Right cardiac atrium (tissue), 5 donors: ENCODE results near the gene LCMT2. TPM values are rescaled to one million over a fixed set of nuclear protein-coding genes. Genes with fewer than 3 reads are reported as not detected.
"Not testable (repeated sequence)": the region's sequence is repeated elsewhere in the genome, so short reads cannot be mapped to it uniquely, and the experiment has no call there.

Experiments used
- ATAC-seq, 2 donors: fragments of 200-7000 bp; cut with Tn5 transposase; one replicate each; pipeline versions ENCODE4 v1.8.0 to v1.9.1; 2020; ENCODE audit warnings: moderate library complexity in 2 of 2, mild to moderate bottlenecking in 1 of 2
- DNase-seq, 3 donors: peaks; one replicate each; pipeline ENCODE4 v3.0.0-alpha.2; 2020
- H3K27ac ChIP-seq: one replicate; pipeline ENCODE4 v1.5.1; 2013; ENCODE audit warnings: mild to moderate bottlenecking, low read length, control low read depth, moderate library complexity
- H3K27me3 ChIP-seq: one replicate; pipeline ENCODE4 v1.6.1; 2013; ENCODE audit not compliant: control insufficient read depth, insufficient read depth
- H3K4me1 ChIP-seq: one replicate; pipeline ENCODE4 v1.6.1; 2013; ENCODE audit warnings: low read length; ENCODE audit not compliant: control insufficient read depth, insufficient read depth
- H3K4me3 ChIP-seq: one replicate; pipeline ENCODE4 v1.5.1; 2013; ENCODE audit warnings: low read length, control low read depth
- H3K9me3 ChIP-seq: one replicate; pipeline ENCODE4 v1.6.1; 2013; ENCODE audit warnings: low read length; ENCODE audit not compliant: control insufficient read depth
- WGBS: extraction: QIAGEN DNeasy Blood & Tissue Kit; methylation state at CpG from one replicate; pipeline ENCODE4 v1.1.7; 2013; 5-methylcytosine and 5-hydroxymethylcytosine counted together
- intact Hi-C, 4 donors: fragments of 100-400 bp; cut with DNase I; formaldehyde crosslinking; loops; one replicate each; pipeline versions ENCODE4 v1.11.0 to v1.14.0; 2022 to 2023
- polyA plus RNA-seq: library from polyadenylated mRNA; stranded (reverse); fragments of 200-250 nt; gene quantifications from one replicate; pipeline ENCODE4 v1.2.3, GENCODE V29; 2013
- total RNA-seq, 4 donors: library from RNA; stranded (reverse); fragmentation: NEBNext Ultra II Directional; extraction: Animal tissue kit (Norgen Biotek cat#: 25700); gene quantifications; one replicate each; pipeline ENCODE4 v1.2.1, GENCODE V29; 2021
- donor health status: healthy with polysubstance abuse.
- donor health status: DM: no; HTN: yes; CAD: no.
- donor health status: DM: no; HTN: no; CAD: no.
- donor health status: DM: no; HTN: yes; CAD: no; lungs with severe emphysema.
- donor health status: DM: yes; HTN: yes; CAD: no.

LCMT2 gene
- total and polyA plus RNA-seq, 5 donors = 5.4 to 10.4 (median 9.2) TPM

DNA sequence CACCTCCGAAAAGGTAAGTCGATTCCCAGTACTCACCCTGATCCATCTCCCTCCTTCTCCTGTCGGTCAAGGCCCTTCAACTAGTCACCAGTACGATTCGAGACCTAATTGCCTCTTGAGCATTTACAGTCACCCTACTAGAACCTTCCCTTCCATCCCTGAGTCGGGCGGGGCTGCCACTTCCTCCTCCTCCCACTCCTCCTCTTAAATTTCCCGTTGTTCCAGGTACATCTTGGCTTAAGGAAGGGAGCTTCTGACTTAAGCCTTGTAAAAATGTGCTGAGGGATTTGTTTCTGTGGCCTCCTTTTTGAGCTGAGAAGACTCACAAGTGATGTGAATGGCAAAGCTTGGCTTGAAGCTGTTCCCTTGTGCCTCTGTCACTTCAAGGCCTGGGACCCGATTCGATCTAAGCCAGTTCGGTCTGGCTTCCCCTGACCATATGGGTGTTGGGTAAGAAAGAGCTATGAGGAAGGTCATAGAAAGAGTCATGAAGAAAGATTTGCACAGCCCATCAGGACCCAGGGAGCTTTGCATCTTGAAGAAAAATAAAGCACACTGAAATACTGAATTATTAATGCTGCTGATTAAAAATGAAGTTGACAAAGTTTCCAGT, 28.1 kb downstream of the LCMT2 start, which contains the start of gene TGM7:
TGM7 (minus strand) TSS at position 51 of the 613 bp plus-strand sequence.
- WGBS = 88% methylated on average over 11 of the region's 11 CpGs
- H3K9me3 ChIP-seq = no peaks in the 10 kb centered on the region
- H3K4me3 ChIP-seq = no peak within 1 kb of the TSS
- no peak for ATAC-seq
- H3K4me1 ChIP-seq = no peaks in the 10 kb centered on the region
- no peaks in the 10 kb centered on the region for H3K27me3 ChIP-seq
- no peak for DNase-seq
- no peak within 1 kb of the TSS for H3K27ac ChIP-seq
- intact Hi-C loops = no loop called here

DNA sequence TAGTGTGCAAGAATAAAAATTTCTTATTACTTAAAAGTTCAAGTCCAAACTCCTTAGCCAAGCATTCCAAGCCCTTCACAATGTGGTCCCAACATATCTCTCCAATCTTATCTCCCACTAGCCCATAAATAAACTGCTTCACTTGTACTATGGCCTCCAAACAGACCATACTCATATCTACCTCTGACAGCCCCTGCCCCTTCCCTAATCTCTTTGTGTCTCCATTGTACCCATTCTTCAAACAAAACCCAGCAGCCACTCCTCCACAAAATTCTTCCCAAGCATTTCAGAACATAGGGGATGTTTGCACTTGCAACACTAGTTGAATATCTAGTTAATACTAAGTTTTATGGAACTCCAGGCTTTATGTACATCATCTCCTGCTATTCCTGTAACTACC, 30.5 kb downstream of the LCMT2 start:
- Histone ChIP-seq H3K9me3 (no peaks in the 10 kb centered on the region), H3K4me1 (no peaks in the 10 kb centered on the region), H3K27ac (no peak overlapping the region), H3K4me3 (no peak overlapping the region), H3K27me3 (no peaks in the 10 kb centered on the region)
- intact Hi-C loops = no loop called here
- no peak for DNase-seq
- ATAC-seq = no peak

DNA sequence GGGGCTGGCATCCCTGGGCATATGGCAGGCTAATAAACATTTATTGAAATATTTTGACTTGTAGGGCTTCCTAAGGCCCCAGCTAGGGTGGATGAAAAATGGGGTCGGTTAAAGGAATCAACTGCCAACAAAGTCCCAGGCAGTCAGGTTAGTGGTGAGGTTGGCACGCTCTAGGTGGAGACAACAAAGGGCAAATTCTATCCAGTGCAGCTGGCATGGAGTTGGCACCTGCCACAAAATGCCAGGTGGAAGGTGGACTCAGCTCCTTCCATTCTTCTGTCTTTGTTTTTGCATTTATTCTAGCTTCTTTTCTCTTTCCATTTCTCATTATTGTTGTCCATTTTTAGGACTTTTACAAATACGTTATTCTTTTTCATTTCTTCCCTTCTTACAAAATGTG, 31.0 kb downstream of the LCMT2 start:
- Histone ChIP-seq H3K27me3 (no peaks in the 10 kb centered on the region), H3K27ac (no peak overlapping the region), H3K4me1 (no peaks in the 10 kb centered on the region), H3K9me3 (no peaks in the 10 kb centered on the region), H3K4me3 (no peak overlapping the region)
- DNase-seq (no peak), ATAC-seq (no peak)
- intact Hi-C loops = no loop called here
- WGBS = 91% methylated on average over 3 of the region's 3 CpGs

DNA sequence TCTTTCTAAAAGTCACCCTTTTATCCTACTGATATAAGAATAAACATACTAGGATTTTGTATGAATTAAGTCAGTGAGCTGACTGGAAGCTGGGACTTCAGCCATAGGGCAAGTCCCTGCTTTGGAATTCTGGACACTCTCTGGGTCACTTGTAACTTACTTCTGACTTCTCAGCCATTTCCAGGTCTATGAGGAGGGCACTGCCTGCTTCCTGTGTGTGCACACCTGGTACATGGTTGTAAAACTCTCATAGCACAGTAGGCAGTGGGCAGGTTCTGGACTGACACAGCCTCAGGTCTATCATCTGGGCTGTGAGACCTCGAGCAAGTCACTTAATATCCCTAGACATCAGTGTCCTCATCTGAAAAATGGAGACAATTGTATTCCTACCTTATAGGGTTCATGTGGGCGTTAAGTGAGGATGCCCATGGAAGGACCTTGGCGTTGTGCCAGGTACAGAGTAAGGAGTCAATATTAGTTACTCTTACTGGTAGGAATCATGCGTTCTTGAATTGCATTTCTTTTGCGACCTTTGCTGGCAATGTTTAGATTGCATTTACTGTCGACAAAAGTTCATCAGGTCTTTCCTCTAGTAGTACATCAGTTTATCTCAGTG, 36.2 kb downstream of the LCMT2 start:
- DNase-seq (no peak), ATAC-seq (peak in 1 of 2 donors; percentile 14)
- H3K27ac ChIP-seq = no peak overlapping the region
- no peaks in the 10 kb centered on the region for H3K27me3 ChIP-seq
- H3K9me3 ChIP-seq = no peaks in the 10 kb centered on the region
- 67% methylated on average over 6 of the region's 6 CpGs for WGBS
- no peak overlapping the region for H3K4me3 ChIP-seq
- intact Hi-C loops = no loop called here
- no peaks in the 10 kb centered on the region for H3K4me1 ChIP-seq

DNA sequence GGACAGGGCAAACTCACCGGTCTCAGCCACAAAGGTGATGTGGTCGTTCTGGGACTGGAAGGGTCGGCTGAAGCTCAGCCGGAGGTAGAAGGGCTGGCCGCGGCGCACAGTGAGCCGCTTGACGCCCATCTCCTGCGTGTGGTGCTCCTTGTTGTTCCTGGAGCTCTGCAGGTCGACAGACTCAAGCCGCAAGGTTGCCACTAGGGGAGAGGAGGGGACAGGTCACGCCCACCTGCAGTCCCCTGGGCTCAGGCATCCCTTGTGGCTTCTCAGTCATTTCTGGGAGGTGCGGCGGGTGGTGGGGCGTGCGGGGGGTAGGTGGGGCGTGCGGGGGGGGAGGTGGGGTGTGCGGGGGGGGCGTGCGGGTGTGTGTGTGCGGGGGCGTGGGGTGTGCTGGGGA, 36.9 kb downstream of the LCMT2 start:
- Histone ChIP-seq H3K27ac (no peak overlapping the region), H3K4me1 (no peaks in the 10 kb centered on the region), H3K27me3 (no peaks in the 10 kb centered on the region), H3K9me3 (no peaks in the 10 kb centered on the region), H3K4me3 (no peak overlapping the region)
- DNase-seq = no peak
- no peak for ATAC-seq
- 7% methylated on average over 22 of the region's 24 CpGs for WGBS
- intact Hi-C loops = no loop called here

DNA sequence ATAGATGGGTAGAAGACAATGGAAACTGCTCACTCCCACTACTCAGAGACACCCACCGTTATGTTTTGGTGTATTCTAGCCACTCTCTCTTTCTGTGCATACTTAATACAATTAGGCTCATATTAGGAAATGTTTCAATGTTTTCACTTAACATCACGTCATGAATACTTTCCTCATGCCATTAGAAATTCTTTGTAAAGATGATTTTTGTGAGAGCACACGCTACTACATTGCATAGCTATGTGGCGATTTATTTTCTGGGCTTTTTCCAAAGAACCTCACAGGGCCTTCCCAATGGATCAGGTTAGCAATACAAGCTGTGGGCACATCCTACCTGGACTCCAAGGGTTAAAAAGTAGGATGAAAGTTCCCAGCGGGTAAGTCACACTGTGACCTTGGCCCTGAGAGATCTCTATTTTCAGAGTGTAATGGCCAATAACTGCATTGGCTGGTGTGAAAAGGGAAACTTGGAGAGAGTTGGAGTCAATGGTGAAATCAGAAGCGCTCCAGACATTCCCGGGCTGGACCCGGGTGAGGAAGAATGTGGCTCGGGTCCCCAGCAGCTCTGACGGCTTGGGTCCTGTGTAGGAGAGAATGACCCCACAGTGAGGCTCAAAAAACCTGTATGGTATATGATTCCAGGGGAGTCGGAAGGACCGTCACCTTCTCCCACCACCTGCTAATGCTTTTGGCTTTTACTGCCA, 37.8 kb downstream of the LCMT2 start:
- H3K27ac ChIP-seq = no peak overlapping the region
- WGBS = 50% methylated on average over 12 of the region's 12 CpGs
- no peak for ATAC-seq
- H3K4me3 ChIP-seq = no peak overlapping the region
- intact Hi-C loops = no loop called here
- DNase-seq = no peak
- no peaks in the 10 kb centered on the region for H3K4me1 ChIP-seq
- H3K9me3 ChIP-seq = no peaks in the 10 kb centered on the region
- no peaks in the 10 kb centered on the region for H3K27me3 ChIP-seq

DNA sequence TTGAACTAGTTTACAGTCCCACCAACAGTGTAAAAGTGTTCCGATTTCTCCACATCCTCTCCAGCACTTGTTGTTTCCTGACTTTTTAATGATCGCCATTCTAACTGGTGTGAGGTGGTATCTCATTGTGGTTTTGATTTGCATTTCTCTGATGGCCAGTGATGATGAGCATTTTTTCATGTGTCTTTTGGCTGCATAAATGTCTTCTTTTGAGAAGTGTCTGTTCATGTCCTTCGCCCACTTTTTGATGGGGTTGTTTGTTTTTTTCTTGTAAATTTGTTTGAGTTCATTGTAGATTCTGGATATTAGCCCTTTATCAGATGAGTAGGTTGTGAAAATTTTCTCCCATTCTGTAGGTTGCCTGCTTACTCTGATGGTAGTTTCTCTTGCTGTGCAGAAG, 40.7 kb downstream of the LCMT2 start:
- not testable (repeated sequence) for ATAC-seq, H3K4me1 ChIP-seq, H3K27ac ChIP-seq, H3K4me3 ChIP-seq, DNase-seq, H3K9me3 ChIP-seq, H3K27me3 ChIP-seq
- intact Hi-C loops = loop anchor here in 1 of 4 donors (5.0 kb wide), 1 partner anchor 62 kb away; no protein-coding TSS in a partner anchor
- WGBS = 94% methylated on average over 2 of the region's 3 CpGs

DNA sequence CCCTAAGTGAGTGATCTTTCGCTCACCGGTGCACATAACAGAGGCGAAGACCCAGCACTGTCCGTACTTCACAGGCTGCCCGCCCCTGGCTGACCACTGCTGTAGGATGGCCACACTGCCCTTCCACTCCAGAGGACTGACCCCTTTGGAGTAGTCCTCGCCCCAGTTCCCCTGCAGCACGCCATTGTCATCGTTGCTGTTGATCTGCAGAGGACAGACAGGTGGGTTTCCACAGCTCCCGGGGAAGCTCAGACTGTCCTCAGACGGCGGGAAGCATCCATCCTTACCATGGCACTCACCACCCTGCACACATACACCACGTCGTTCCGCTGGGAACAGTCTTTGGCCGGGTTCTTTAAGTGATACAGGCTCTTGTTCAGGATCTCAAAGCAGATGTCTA, 43.1 kb downstream of the LCMT2 start:
- intact Hi-C loops = loop anchor here in 2 of 4 donors (2.0 to 5.0 kb wide), 2 partner anchors 60 to 62 kb away; no protein-coding TSS in a partner anchor
- no peak overlapping the region for H3K27ac ChIP-seq
- H3K9me3 ChIP-seq = no peaks in the 10 kb centered on the region
- no peak overlapping the region for H3K4me3 ChIP-seq
- H3K27me3 ChIP-seq = no peaks in the 10 kb centered on the region
- WGBS = 72% methylated on average over 15 of the region's 15 CpGs
- DNase-seq (no peak), ATAC-seq (no peak)
- no peaks in the 10 kb centered on the region for H3K4me1 ChIP-seq

DNA sequence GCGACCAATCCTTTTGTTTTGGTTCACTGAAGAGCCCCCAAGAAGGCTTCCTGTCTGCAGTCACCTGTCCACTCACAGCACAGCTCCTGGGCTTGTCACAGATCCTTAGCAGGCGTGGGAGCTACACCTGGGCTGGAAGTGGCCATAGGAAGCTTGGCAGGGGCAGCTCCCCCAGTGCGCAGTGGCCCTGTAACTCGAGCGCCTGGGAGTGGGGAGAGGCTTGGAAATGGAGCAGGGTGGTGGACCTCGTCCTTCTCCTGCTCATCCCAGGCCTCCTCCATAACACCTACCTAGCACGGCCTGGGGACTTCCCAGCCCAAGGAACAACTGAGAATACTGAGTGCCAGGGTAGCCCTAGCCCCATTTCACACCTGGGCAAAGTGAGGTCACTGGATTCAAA, 44.3 kb downstream of the LCMT2 start:
- Histone ChIP-seq H3K27ac (no peak overlapping the region), H3K4me1 (no peaks in the 10 kb centered on the region), H3K27me3 (no peaks in the 10 kb centered on the region), H3K4me3 (no peak overlapping the region), H3K9me3 (no peaks in the 10 kb centered on the region)
- intact Hi-C loops = loop anchor here in 2 of 4 donors (2.0 to 5.0 kb wide), 2 partner anchors 59 to 61 kb away; no protein-coding TSS in a partner anchor
- DNase-seq (no peak), ATAC-seq (peak; percentile 19 to 37)
- 54% methylated on average over 7 of the region's 7 CpGs for WGBS

DNA sequence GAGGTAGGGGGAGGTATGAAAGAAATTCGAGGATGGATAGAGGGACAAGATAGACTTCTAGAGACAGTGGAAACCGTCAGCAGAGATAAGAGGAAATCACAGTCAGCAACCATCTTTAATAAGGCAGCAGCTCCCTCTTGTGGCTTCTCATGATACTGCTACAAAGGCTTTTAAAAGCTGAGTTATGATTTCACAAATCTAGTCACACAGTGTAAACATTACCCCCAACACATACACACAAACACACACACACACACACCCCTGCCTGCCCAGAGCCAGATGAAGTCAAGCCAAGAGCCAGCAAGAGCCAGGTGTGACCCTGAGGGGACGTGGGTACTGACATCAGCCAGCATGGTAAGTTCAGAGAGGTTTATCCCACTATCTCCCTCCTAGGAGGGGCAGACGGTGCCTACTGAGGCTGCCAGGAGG, 44.8 kb downstream of the LCMT2 start:
- no peaks in the 10 kb centered on the region for H3K9me3 ChIP-seq
- WGBS = 9% methylated on average over 4 of the region's 4 CpGs
- intact Hi-C loops = loop anchor here (2.0 to 5.0 kb wide), 3 partner anchors 58 to 63 kb away; no protein-coding TSS in a partner anchor
- DNase-seq = no peak
- ATAC-seq = peak; percentile 60 to 74
- H3K4me1 ChIP-seq = no peaks in the 10 kb centered on the region
- H3K27me3 ChIP-seq = no peaks in the 10 kb centered on the region
- H3K27ac ChIP-seq = no peak overlapping the region
- no peak overlapping the region for H3K4me3 ChIP-seq

DNA sequence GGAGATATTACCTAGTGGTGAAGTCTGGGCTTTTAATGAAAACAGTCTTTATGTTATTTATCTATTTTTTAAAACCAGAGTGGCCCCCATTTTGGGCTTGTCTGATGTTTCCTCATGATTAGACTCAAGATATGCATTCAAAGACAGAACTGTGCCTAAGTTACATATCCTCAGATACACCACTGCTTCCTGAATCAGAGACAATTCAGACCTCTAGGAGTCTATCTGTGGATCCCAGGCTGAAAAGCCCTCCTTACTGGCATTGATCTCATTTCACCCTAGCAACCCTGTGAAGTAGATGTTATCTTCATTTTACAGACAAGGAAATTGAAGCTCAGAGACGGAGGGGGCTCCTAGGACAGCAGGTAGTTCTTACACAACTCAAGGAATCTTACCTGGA, 46.8 kb downstream of the LCMT2 start:
- Histone ChIP-seq H3K27ac (no peak overlapping the region), H3K9me3 (no peaks in the 10 kb centered on the region), H3K4me3 (no peak overlapping the region), H3K27me3 (no peaks in the 10 kb centered on the region), H3K4me1 (no peaks in the 10 kb centered on the region)
- intact Hi-C loops = no loop called here
- ATAC-seq = no peak
- DNase-seq = no peak
- WGBS = 74% methylated on average over 1 of the region's 1 CpG
